ENCODE measurements around the gene CCDC188. TPM values are rescaled to one million over a fixed set of nuclear protein-coding genes. Genes with fewer than 3 reads are reported as not detected.
A peak's percentile ranks its signal among the peaks of the same experiment; 100 is the strongest.

Gene CCDC188
- total RNA-seq, 1 donor from 2014 or later: 1.6 TPM

DNA sequence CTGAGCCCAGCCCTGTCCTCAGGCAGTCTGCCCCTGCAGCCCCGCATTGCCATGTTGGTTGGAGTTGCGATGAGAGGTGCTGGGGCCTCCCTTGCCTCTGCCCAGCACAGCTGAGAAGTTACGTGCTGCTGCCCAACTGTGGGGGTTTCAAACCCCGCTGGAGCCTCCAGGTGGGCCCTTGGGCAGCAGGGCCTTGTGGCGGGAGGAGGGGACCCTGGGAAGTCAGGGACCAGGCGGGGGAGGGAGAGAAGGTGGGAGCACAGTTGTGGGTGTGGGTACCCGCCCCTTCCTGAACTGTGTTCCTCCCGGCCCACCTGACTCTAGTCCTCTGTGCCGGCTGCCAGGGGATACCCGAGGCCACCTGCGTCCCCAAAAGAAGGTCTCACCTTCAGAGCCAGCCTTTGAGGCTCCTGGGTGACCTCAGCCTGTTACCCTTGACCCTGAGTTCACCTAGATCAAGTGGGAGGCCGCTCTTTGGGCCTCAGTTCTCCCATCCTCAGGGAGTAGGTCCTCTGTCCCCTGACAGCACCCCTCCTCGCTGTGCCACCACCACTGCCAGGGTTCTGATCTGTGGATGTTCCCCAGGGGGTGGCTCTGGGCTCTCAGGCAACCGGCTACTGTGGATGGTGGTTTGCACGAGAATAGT is 7.7 kb upstream of the CCDC188 start:
- ATAC-seq: no peak
- intact Hi-C loops (cut with DNase I): loop anchor here (5.0 kb wide), 1 partner anchor 129 kb away; no protein-coding TSS in a partner anchor
- Histone ChIP-seq H3K27me3 (no peaks in the 10 kb centered on the region), H3K4me3 (no peak overlapping the region), H3K36me3 (no peaks in the 10 kb centered on the region), H3K4me1 (no peaks in the 10 kb centered on the region), H3K27ac (no peak overlapping the region), H3K9me3 (no peaks in the 10 kb centered on the region)
- TF ChIP-seq, protein P1, sequence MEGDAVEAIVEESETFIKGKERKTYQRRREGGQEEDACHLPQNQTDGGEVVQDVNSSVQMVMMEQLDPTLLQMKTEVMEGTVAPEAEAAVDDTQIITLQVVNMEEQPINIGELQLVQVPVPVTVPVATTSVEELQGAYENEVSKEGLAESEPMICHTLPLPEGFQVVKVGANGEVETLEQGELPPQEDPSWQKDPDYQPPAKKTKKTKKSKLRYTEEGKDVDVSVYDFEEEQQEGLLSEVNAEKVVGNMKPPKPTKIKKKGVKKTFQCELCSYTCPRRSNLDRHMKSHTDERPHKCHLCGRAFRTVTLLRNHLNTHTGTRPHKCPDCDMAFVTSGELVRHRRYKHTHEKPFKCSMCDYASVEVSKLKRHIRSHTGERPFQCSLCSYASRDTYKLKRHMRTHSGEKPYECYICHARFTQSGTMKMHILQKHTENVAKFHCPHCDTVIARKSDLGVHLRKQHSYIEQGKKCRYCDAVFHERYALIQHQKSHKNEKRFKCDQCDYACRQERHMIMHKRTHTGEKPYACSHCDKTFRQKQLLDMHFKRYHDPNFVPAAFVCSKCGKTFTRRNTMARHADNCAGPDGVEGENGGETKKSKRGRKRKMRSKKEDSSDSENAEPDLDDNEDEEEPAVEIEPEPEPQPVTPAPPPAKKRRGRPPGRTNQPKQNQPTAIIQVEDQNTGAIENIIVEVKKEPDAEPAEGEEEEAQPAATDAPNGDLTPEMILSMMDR (IDR thresholded peaks at IDR 0.05): no peak
- no peak for DNase-seq

DNA sequence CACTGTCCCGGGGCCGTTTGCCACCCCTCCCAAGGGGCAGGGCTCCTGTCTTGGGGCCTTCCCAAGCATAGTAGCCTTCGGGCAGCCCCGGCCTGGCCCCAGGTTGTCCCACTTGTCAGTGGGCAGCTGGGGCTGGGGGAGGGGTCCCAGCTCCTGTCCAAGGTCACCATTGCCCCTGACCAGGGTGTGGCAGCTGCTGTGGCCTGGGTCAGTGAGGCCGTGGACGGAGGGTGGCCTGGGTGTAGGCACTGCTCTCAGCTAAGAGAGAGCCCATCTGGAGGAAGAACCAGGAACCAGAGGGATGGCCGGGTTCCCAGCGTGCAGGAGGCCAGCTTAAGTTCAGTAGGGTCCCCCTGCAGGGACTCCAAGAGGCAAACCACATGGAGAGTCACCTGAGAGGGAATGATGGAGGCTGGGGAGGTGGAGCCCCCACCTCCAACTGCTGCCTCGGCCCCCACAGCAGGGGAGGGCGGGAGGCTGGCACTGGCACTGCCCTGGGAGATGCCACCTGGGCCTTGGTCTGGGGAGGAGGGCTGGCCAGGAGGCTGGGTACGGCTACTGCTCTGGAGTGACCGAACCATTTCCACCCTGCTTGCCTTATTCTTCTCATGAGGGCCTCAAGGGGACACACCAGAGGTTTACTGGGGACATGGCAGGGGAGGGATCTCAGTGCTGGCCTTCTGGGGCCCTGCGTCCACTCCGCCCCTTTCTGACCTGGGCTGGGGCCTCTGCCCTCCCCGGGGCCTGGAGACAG is 6.8 kb upstream of the CCDC188 start:
- ATAC-seq (no peak), DNase-seq (no peak)
- H3K4me1 ChIP-seq: no peaks in the 10 kb centered on the region
- no peak overlapping the region for H3K27ac ChIP-seq
- TF ChIP-seq, protein P1 (IDR thresholded peaks at IDR 0.05): no peak
- H3K4me3 ChIP-seq: no peak overlapping the region
- H3K36me3 ChIP-seq: no peaks in the 10 kb centered on the region
- no peaks in the 10 kb centered on the region for H3K9me3 ChIP-seq
- intact Hi-C loops (cut with DNase I): loop anchor here (5.0 kb wide), 1 partner anchor 130 kb away; no protein-coding TSS in a partner anchor
- H3K27me3 ChIP-seq: no peaks in the 10 kb centered on the region

DNA sequence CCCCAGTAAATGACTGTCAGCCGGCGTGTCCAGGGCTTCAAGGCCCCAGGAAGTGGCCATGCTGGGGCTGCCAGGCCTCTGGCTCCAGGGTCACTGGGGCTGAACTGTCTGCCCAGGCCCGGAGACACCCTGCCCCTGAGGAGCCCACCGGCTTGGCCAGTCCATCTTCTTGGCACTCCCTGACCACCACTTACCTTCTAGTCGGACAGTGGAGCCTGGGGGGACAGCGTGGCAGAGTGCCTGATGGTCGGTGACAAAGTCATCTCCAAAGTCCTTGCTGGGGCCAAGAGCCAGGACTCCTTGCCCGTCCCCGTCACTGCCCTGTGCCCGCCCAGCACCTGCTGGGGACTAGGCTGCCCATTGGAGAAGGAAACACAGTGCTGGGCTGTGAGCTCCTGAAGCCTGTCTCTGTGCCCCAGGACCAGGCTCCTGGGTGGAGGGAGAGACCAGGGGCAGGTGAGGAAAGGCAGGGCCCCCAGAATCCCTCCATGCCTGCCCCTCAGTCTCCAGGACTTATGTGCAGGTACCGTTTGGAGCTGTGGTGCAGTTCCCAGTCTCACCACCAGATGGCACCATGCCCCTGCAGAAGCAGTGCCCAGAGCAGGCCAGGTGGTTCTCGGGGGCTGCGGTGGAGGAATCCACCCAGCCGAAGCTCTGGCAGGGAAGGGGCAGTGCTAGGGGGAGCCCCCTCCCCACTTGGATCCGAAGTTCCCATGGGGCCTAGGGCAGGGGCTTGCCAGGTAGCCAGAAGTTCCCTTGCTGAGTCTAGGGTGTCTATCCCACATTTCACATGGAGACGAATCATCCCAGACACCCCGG is 6.0 kb upstream of the CCDC188 start:
- no peaks in the 10 kb centered on the region for H3K27me3 ChIP-seq
- no peak overlapping the region for H3K4me3 ChIP-seq
- H3K36me3 ChIP-seq: no peaks in the 10 kb centered on the region
- H3K9me3 ChIP-seq: no peaks in the 10 kb centered on the region
- H3K4me1 ChIP-seq: no peaks in the 10 kb centered on the region
- DNase-seq (peak; percentile 89), ATAC-seq (peak; percentile 84)
- TF ChIP-seq, protein P1 (IDR thresholded peaks at IDR 0.05): peak; percentile 99
- intact Hi-C loops (cut with DNase I): loop anchor here (5.0 kb wide), 1 partner anchor 130 kb away; no protein-coding TSS in a partner anchor
- no peak overlapping the region for H3K27ac ChIP-seq

DNA sequence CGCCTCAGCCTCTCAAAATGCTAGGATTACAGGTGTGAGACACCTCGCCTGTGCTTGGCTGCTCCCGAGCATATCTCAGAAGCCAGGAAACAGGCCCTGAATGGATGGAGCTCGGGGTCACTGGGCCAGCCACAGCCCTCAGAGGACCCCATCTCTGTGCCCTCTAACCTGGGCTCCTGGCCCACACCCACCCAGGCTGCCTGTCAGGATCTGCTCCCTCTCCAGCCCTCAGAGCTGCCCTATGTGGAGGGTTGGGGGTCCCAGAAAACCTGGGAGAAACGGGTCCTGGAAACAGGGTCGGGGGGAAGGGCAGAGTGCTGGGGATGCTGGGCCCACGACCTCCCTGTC is 5.2 kb upstream of the CCDC188 start:
- no peak for ATAC-seq
- TF ChIP-seq, protein P1 (IDR thresholded peaks at IDR 0.05): no peak
- Histone ChIP-seq H3K36me3 (no peaks in the 10 kb centered on the region), H3K9me3 (no peaks in the 10 kb centered on the region), H3K27ac (no peak overlapping the region), H3K4me1 (no peaks in the 10 kb centered on the region), H3K4me3 (no peak overlapping the region), H3K27me3 (no peaks in the 10 kb centered on the region)
- DNase-seq: no peak
- intact Hi-C loops (cut with DNase I): loop anchor here (5.0 kb wide), 1 partner anchor 131 kb away; no protein-coding TSS in a partner anchor

DNA sequence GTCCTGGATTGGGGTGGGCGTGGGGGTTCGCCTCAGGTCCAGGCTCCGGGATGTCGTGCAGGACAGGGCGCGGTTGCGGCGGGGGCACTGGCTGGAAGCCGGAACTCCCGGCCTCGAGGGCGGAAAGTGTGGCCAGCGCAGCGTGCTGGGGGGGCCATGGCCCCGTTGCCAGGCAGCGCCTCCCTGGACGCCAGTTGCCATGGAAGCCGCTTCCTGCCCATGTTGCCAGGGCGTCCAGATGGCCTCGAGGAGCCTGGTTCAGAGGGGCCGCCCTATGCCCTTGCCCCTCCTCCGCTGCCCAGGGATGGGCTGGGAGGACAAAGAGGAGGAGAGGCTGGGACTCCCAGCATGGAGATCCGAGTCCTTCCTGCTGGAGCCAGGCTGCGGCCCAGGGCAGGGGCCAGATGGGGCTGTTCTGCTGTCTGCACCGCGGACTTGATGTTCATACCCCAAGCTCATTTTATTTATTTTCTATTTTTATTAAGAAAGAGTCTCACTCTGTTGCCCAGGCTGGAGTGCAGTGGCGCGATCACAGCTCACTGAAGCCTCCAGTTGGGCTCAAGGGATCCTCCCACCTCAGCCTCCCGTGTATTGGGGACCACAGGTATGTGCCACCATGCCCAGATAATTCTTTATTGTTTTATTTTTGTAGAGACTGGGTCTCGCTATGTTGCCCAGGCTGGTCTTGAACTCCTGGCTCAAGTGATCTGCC is 4.6 kb upstream of the CCDC188 start:
- H3K9me3 ChIP-seq: no peaks in the 10 kb centered on the region
- no peak for DNase-seq
- H3K4me3 ChIP-seq: peak overlapping the region; percentile 16
- no peaks in the 10 kb centered on the region for H3K36me3 ChIP-seq
- ATAC-seq: peak; percentile 51
- H3K27ac ChIP-seq: no peak overlapping the region
- no peaks in the 10 kb centered on the region for H3K4me1 ChIP-seq
- TF ChIP-seq, protein P1 (IDR thresholded peaks at IDR 0.05): no peak
- intact Hi-C loops (cut with DNase I): loop anchor here (5.0 kb wide), 1 partner anchor 132 kb away; no protein-coding TSS in a partner anchor
- H3K27me3 ChIP-seq: no peaks in the 10 kb centered on the region
